ENCODE measurements around the gene GLRX.

The GLRX gene

GRCh38 chr5:95839658-95840057 is 17.1 kb upstream of the GLRX start:
- H3K27me3 ChIP-seq (ENCODE audit: insufficient read depth, low read length): no peaks in the 10 kb centered on the region
- H3K9ac ChIP-seq (ENCODE audit: low read length): no peak overlapping the region

GRCh38 chr5:95838556-95838955 is 16.0 kb upstream of the GLRX start:
- H3K4me3 ChIP-seq (ENCODE audit: low read depth, low read length, poor library complexity, severe bottlenecking): no peak overlapping the region
- no peaks in the 10 kb centered on the region for H4K20me1 ChIP-seq (ENCODE audit: insufficient read depth, low read length)
- no peak overlapping the region for H3K4me2 ChIP-seq (ENCODE audit: low read length)
- H3K9me3 ChIP-seq (ENCODE audit: low read length): no peaks in the 10 kb centered on the region
- H3K27ac ChIP-seq (ENCODE audit: low read depth, low read length, poor library complexity, severe bottlenecking): no peak overlapping the region
- no peaks in the 10 kb centered on the region for H3K79me2 ChIP-seq (ENCODE audit: insufficient read depth, low read length)
- H3K27me3 ChIP-seq (ENCODE audit: insufficient read depth, low read length): no peaks in the 10 kb centered on the region
- H3F3A ChIP-seq (ENCODE audit: insufficient read depth, low read length): no peaks in the 10 kb centered on the region
- no peak for TF ChIP-seq EZH2 (IDR thresholded peaks at IDR 0.05; ENCODE audit: borderline replicate concordance, low read length)
- no peak for TF ChIP-seq CTCF (IDR thresholded peaks at IDR 0.05; ENCODE audit: low read length)
- no peaks in the 10 kb centered on the region for H3K9me2 ChIP-seq (ENCODE audit: low read depth, low read length)
- H2AFZ ChIP-seq (ENCODE audit: low read length): no peak overlapping the region
- peaks cover 33% of the 10 kb centered on the region for H3K4me1 ChIP-seq (ENCODE audit: insufficient read depth, low read length, severe bottlenecking)
- no peak overlapping the region for H3K9ac ChIP-seq (ENCODE audit: low read length)
- H3K36me3 ChIP-seq (ENCODE audit: insufficient read depth, low read length): no peaks in the 10 kb centered on the region

More at GRCh38 chr5:95839658-95840057, 17.1 kb upstream of the GLRX start:
- Histone ChIP-seq H3K79me2 (ENCODE audit: insufficient read depth, low read length) (no peaks in the 10 kb centered on the region), H4K20me1 (ENCODE audit: insufficient read depth, low read length) (no peaks in the 10 kb centered on the region), H3K9me2 (ENCODE audit: low read depth, low read length) (no peaks in the 10 kb centered on the region), H3K36me3 (ENCODE audit: insufficient read depth, low read length) (no peaks in the 10 kb centered on the region), H3K4me1 (ENCODE audit: insufficient read depth, low read length, severe bottlenecking) (peaks cover 22% of the 10 kb centered on the region), H3K4me3 (ENCODE audit: low read depth, low read length, poor library complexity, severe bottlenecking) (no peak overlapping the region), H3K9me3 (ENCODE audit: low read length) (no peaks in the 10 kb centered on the region), H3K27ac (ENCODE audit: low read depth, low read length, poor library complexity, severe bottlenecking) (no peak overlapping the region), H3F3A (ENCODE audit: insufficient read depth, low read length) (no peaks in the 10 kb centered on the region), H2AFZ (ENCODE audit: low read length) (no peak overlapping the region), H3K4me2 (ENCODE audit: low read length) (no peak overlapping the region)
- no peak for TF ChIP-seq EZH2 (IDR thresholded peaks at IDR 0.05; ENCODE audit: borderline replicate concordance, low read length)
- TF ChIP-seq CTCF (IDR thresholded peaks at IDR 0.05; ENCODE audit: low read length): no peak

GRCh38 chr5:95838001-95838520 is 15.5 kb upstream of the GLRX start:
- TF ChIP-seq CTCF (IDR thresholded peaks at IDR 0.05; ENCODE audit: low read length) (no peak), EZH2 (IDR thresholded peaks at IDR 0.05; ENCODE audit: borderline replicate concordance, low read length) (no peak)
- no peak overlapping the region for H2AFZ ChIP-seq (ENCODE audit: low read length)
- no peak overlapping the region for H3K27ac ChIP-seq (ENCODE audit: low read depth, low read length, poor library complexity, severe bottlenecking)
- no peaks in the 10 kb centered on the region for H3K36me3 ChIP-seq (ENCODE audit: insufficient read depth, low read length)
- no peaks in the 10 kb centered on the region for H3K79me2 ChIP-seq (ENCODE audit: insufficient read depth, low read length)
- no peaks in the 10 kb centered on the region for H3F3A ChIP-seq (ENCODE audit: insufficient read depth, low read length)
- H3K9me2 ChIP-seq (ENCODE audit: low read depth, low read length): no peaks in the 10 kb centered on the region
- H4K20me1 ChIP-seq (ENCODE audit: insufficient read depth, low read length): no peaks in the 10 kb centered on the region
- no peaks in the 10 kb centered on the region for H3K27me3 ChIP-seq (ENCODE audit: insufficient read depth, low read length)
- H3K4me1 ChIP-seq (ENCODE audit: insufficient read depth, low read length, severe bottlenecking): peaks cover 32% of the 10 kb centered on the region
- H3K9me3 ChIP-seq (ENCODE audit: low read length): no peaks in the 10 kb centered on the region
- H3K4me2 ChIP-seq (ENCODE audit: low read length): no peak overlapping the region
- H3K9ac ChIP-seq (ENCODE audit: low read length): no peak overlapping the region
- H3K4me3 ChIP-seq (ENCODE audit: low read depth, low read length, poor library complexity, severe bottlenecking): no peak overlapping the region
